H9 (cell line): ENCODE results near the gene SNRNP35. TPM values are rescaled to one million over a fixed set of nuclear protein-coding genes. Genes with fewer than 3 reads are reported as not detected.
A peak's percentile ranks its signal among the peaks of the same experiment; 100 is the strongest.
"Not testable (repeated sequence)": the region's sequence is repeated elsewhere in the genome, so short reads cannot be mapped to it uniquely, and the experiment has no call there.

Experiments used
- DNase-seq: peaks from one replicate; pipeline ENCODE4 v3.0.0-alpha.2; 2017
- H2AFZ ChIP-seq: one replicate; pipeline ENCODE4 v1.6.1; 2013; ENCODE audit warnings: mild to moderate bottlenecking, low read length, control low read depth, moderate library complexity
- H2AK5ac ChIP-seq: 2 replicates; pipeline ENCODE4 v1.6.1; 2013; ENCODE audit warnings: low read length, control low read depth, mixed read lengths; ENCODE audit not compliant: insufficient read length
- H2BK120ac ChIP-seq: one replicate; pipeline ENCODE4 v1.6.1; 2013; ENCODE audit warnings: low read depth, mild to moderate bottlenecking, low read length, control low read depth, inconsistent platforms; ENCODE audit not compliant: poor library complexity, severe bottlenecking
- H2BK12ac ChIP-seq: 2 replicates; pipeline ENCODE4 v1.6.1; 2013; ENCODE audit warnings: low read length, control low read depth, mixed read lengths, low read depth; ENCODE audit not compliant: insufficient read length
- H2BK15ac ChIP-seq: 2 replicates; pipeline ENCODE4 v1.6.1; 2013; ENCODE audit warnings: low read depth, low read length, control low read depth
- H2BK20ac ChIP-seq: one replicate; pipeline ENCODE4 v1.6.1; 2013; ENCODE audit warnings: low read depth, mild to moderate bottlenecking, low read length, control low read depth, inconsistent platforms; ENCODE audit not compliant: poor library complexity, severe bottlenecking
- H2BK5ac ChIP-seq: 2 replicates; pipeline ENCODE4 v1.6.1; 2013; ENCODE audit warnings: low read length, control low read depth, mixed read lengths; ENCODE audit not compliant: insufficient read length
- H3K14ac ChIP-seq: 2 replicates; pipeline ENCODE4 v1.6.1; 2013; ENCODE audit warnings: low read length, control low read depth; ENCODE audit not compliant: insufficient read depth
- H3K18ac ChIP-seq: 2 replicates; pipeline ENCODE4 v1.6.1; 2013; ENCODE audit warnings: low read depth, mild to moderate bottlenecking, mixed read lengths, low read length, control low read depth; ENCODE audit not compliant: insufficient read length
- H3K23ac ChIP-seq: 2 replicates; pipeline ENCODE4 v1.6.1; 2013; ENCODE audit warnings: low read length, control low read depth, mixed read lengths, low read depth; ENCODE audit not compliant: insufficient read length
- H3K23me2 ChIP-seq: 2 replicates; pipeline ENCODE4 v1.6.1; 2013; ENCODE audit warnings: low read depth, mild to moderate bottlenecking, mixed read lengths, low read length, control low read depth; ENCODE audit not compliant: insufficient read length, poor library complexity, severe bottlenecking
- H3K27ac ChIP-seq: 2 replicates; pipeline ENCODE4 v1.5.1; 2013; ENCODE audit warnings: low read length, control low read depth, mixed read lengths, low read depth; ENCODE audit not compliant: insufficient read length
- H3K27me3 ChIP-seq: 2 replicates; pipeline ENCODE4 v1.6.1; 2013; ENCODE audit warnings: low read length, control low read depth, inconsistent platforms; ENCODE audit not compliant: insufficient read depth
- H3K4ac ChIP-seq: 2 replicates; pipeline ENCODE4 v1.6.1; 2013; ENCODE audit warnings: low read depth, mild to moderate bottlenecking, control low read depth, inconsistent platforms, low read length, moderate library complexity
- H3K4me1 ChIP-seq: 2 replicates; pipeline ENCODE4 v1.6.1; 2013; ENCODE audit warnings: low read length, control low read depth, inconsistent platforms; ENCODE audit not compliant: insufficient read depth
- H3K4me2 ChIP-seq: 2 replicates; pipeline ENCODE4 v1.6.1; 2013; ENCODE audit warnings: low read length, control low read depth, mixed read lengths; ENCODE audit not compliant: insufficient read length, insufficient read depth
- H3K56ac ChIP-seq: 2 replicates; pipeline ENCODE4 v1.6.1; 2013; ENCODE audit warnings: low read depth, mild to moderate bottlenecking, mixed read lengths, low read length, control low read depth; ENCODE audit not compliant: insufficient read length
- H3K79me1 ChIP-seq: 2 replicates; pipeline ENCODE4 v1.6.1; 2013; ENCODE audit warnings: low read depth, mild to moderate bottlenecking, moderate library complexity, low read length, control low read depth, inconsistent platforms; ENCODE audit not compliant: insufficient read depth, poor library complexity, severe bottlenecking
- H3K79me2 ChIP-seq: 2 replicates; pipeline ENCODE4 v1.6.1; 2013; ENCODE audit warnings: low read length, control low read depth, inconsistent platforms; ENCODE audit not compliant: insufficient read depth
- H3K9ac ChIP-seq: 2 replicates; pipeline ENCODE4 v1.6.1; 2013; ENCODE audit warnings: low read length, control low read depth, mixed read lengths; ENCODE audit not compliant: insufficient read length; ENCODE audit errors: extremely low read depth
- H3K9me3 ChIP-seq: one replicate; pipeline ENCODE4 v1.6.1; 2013; ENCODE audit warnings: low read depth, low read length, inconsistent platforms; ENCODE audit not compliant: control insufficient read depth
- H3T11ph ChIP-seq: one replicate; pipeline ENCODE4 v1.6.1; 2013; ENCODE audit warnings: mild to moderate bottlenecking, low read length, control low read depth, inconsistent platforms
- H4K20me1 ChIP-seq: one replicate; pipeline ENCODE4 v1.6.1; 2013; ENCODE audit not compliant: control insufficient read depth, insufficient read length, insufficient read depth
- H4K5ac ChIP-seq: 2 replicates; pipeline ENCODE4 v1.6.1; 2013; ENCODE audit warnings: low read depth, mild to moderate bottlenecking, mixed read lengths, low read length, control low read depth; ENCODE audit not compliant: insufficient read length
- H4K8ac ChIP-seq: replicated peaks from 2 replicates; pipeline ENCODE4 v1.6.1; 2013; ENCODE audit warnings: low read length, control low read depth, mixed read lengths, low read depth; ENCODE audit not compliant: insufficient read length
- H4K91ac ChIP-seq: 2 replicates; pipeline ENCODE4 v1.6.1; 2013; ENCODE audit warnings: low read depth, mild to moderate bottlenecking, moderate library complexity, mixed read lengths, low read length, control low read depth; ENCODE audit not compliant: insufficient read length
- H3K27ac Mint-ChIP-seq, 3 experiments: 2 replicates in 2 of 3; 3 replicates in 1 of 3; pipeline ENCODE4 v1.8.0; 2020 to 2021; ENCODE audit warnings: mixed read lengths in 3 of 3, mild to moderate bottlenecking in 1 of 3, moderate library complexity in 1 of 3
- H3K27me3 Mint-ChIP-seq: 2 replicates; pipeline ENCODE4 v1.8.0; 2021; ENCODE audit warnings: low read depth, mild to moderate bottlenecking, moderate library complexity, mixed read lengths
- H3K36me3 Mint-ChIP-seq, 3 experiments: 2 replicates in 2 of 3; 3 replicates in 1 of 3; pipeline ENCODE4 v1.8.0; 2020 to 2021; ENCODE audit warnings: low read depth in 3 of 3, mixed read lengths in 3 of 3; ENCODE audit not compliant: insufficient read depth in 1 of 3
- H3K4me1 Mint-ChIP-seq, 2 experiments: 2 replicates each; pipeline ENCODE4 v1.8.0; 2020; ENCODE audit warnings: mixed read lengths in 2 of 2
- H3K4me3 Mint-ChIP-seq, 2 experiments: 2 replicates in 1 of 2; 3 replicates in 1 of 2; pipeline ENCODE4 v1.8.0; 2020 to 2021; ENCODE audit warnings: mild to moderate bottlenecking in 2 of 2, mixed read lengths in 2 of 2, moderate library complexity in 1 of 2
- H3K9me3 Mint-ChIP-seq, 2 experiments: 2 replicates in 1 of 2; 3 replicates in 1 of 2; pipeline ENCODE4 v1.8.0; 2020; ENCODE audit warnings: mild to moderate bottlenecking in 2 of 2, mixed read lengths in 2 of 2, moderate library complexity in 1 of 2
- CTCF ChIP-seq: fragments of 200-600 bp; sonication (generic); conservative IDR thresholded peaks from 3 replicates; pipeline ENCODE4 v1.8.0; 2021; ENCODE audit warnings: antibody characterized with exemption, mild to moderate bottlenecking
- WGBS: extraction: QIAGEN DNeasy Blood & Tissue Kit; methylation state at CpG from one replicate; pipeline ENCODE4 v1.1.7; 2013; ENCODE audit warnings: missing lambda C conversion rate, low lambda C conversion rate, mixed read lengths; ENCODE audit not compliant: insufficient read length; ENCODE audit errors: extremely low coverage; 5-methylcytosine and 5-hydroxymethylcytosine counted together
- total RNA-seq: library from RNA; stranded (reverse); gene quantifications from 2 replicates; pipeline ENCODE4 v1.2.1, GENCODE V29; 2021

Gene SNRNP35
- total RNA-seq, 1 experiment from 2014 or later: 16.3 TPM

GRCh38 chr12:123491481-123491880 lies 33.5 kb downstream of the SNRNP35 start:
- no peaks in the 10 kb centered on the region for H3K79me1 ChIP-seq
- no peak overlapping the region for H3K56ac ChIP-seq
- H3K9me3 Mint-ChIP-seq: no peaks in the 10 kb centered on the region
- no peak overlapping the region; the same call in 1 of the 2 replicates for H3K14ac ChIP-seq
- no peak overlapping the region for H3K18ac ChIP-seq
- no peaks in the 10 kb centered on the region for H3K79me2 ChIP-seq
- H3K4me2 ChIP-seq: no peak overlapping the region
- H3K36me3 Mint-ChIP-seq: peaks cover 0 to 4% (median 0%) of the 10 kb centered on the region in 3 experiments; a peak in 2 of 7 replicates
- no peak overlapping the region for H4K91ac ChIP-seq
- H2BK15ac ChIP-seq: no peak overlapping the region
- H2AK5ac ChIP-seq: no peak overlapping the region
- no peak overlapping the region for H3K4me3 Mint-ChIP-seq
- no peak overlapping the region for H2AFZ ChIP-seq
- no peaks in the 10 kb centered on the region for H3K27me3 ChIP-seq
- no CpG with 5 or more reads among the region's 13 CpGs for WGBS
- H2BK5ac ChIP-seq: no peak overlapping the region
- no peak overlapping the region for H2BK120ac ChIP-seq
- H3K4ac ChIP-seq: no peak overlapping the region
- H3K27ac ChIP-seq: no peak overlapping the region
- no peak overlapping the region for H4K8ac ChIP-seq
- H2BK12ac ChIP-seq: no peak overlapping the region
- H3K27ac Mint-ChIP-seq: no peak overlapping the region
- no peaks in the 10 kb centered on the region for H3K23me2 ChIP-seq
- no peaks in the 10 kb centered on the region for H3K27me3 Mint-ChIP-seq
- no peaks in the 10 kb centered on the region for H3K4me1 ChIP-seq
- H3K9ac ChIP-seq: no peak overlapping the region
- H3T11ph ChIP-seq: no peak overlapping the region
- TF ChIP-seq CTCF: no peak
- H2BK20ac ChIP-seq: no peak overlapping the region
- H3K9me3 ChIP-seq: no peaks in the 10 kb centered on the region
- no peak overlapping the region for H4K5ac ChIP-seq
- H4K20me1 ChIP-seq: no peaks in the 10 kb centered on the region
- no peak overlapping the region for H3K23ac ChIP-seq
- DNase-seq: no peak
- H3K4me1 Mint-ChIP-seq: peaks cover 13 to 25% of the 10 kb centered on the region in 2 experiments

GRCh38 chr12:123492339-123493039 lies 34.5 kb downstream of the SNRNP35 start:
- WGBS: no CpG with 5 or more reads among the region's 7 CpGs

More at GRCh38 chr12:123492339-123493039, 34.5 kb downstream of the SNRNP35 start:
- not testable (repeated sequence) for H3K4me1 ChIP-seq, H3K23ac ChIP-seq, H3K27me3 Mint-ChIP-seq, H3K14ac ChIP-seq, H2AFZ ChIP-seq, H3K9me3 ChIP-seq, H3K9me3 Mint-ChIP-seq, H3K4me2 ChIP-seq, H4K5ac ChIP-seq, H3K9ac ChIP-seq, H3K4ac ChIP-seq, H3K27me3 ChIP-seq, H3K4me3 Mint-ChIP-seq, H2BK120ac ChIP-seq, H3K79me1 ChIP-seq, H2BK5ac ChIP-seq, H3K56ac ChIP-seq, H4K8ac ChIP-seq, H2BK12ac ChIP-seq, H2AK5ac ChIP-seq, H3K36me3 Mint-ChIP-seq, H3K18ac ChIP-seq, H4K91ac ChIP-seq, H3K23me2 ChIP-seq, H4K20me1 ChIP-seq, H3K27ac ChIP-seq, H2BK15ac ChIP-seq, DNase-seq, H3T11ph ChIP-seq, H2BK20ac ChIP-seq, H3K79me2 ChIP-seq
- Mint-ChIP-seq H3K4me1 (peaks cover 13 to 25% of the 10 kb centered on the region in 2 experiments), H3K27ac (peak overlapping the region; percentile 32 to 63 (median 44); a peak in 2 of 7 replicates)
